HL-60/S4 treated with phorbol 12-myristate 13-acetate at 8.2 ng/mL for 4 days and 3 days (cell line): ENCODE measurements around the gene EWSR1.
"Not testable (repeated sequence)": the region's sequence is repeated elsewhere in the genome, so short reads cannot be mapped to it uniquely, and the experiment has no call there.

ENCODE experiments used
- in situ Hi-C: fragments of 300-500 bp; cut with MboI; formaldehyde crosslinking; loops from 2 replicates; pipeline ENCODE4 v1.15.0; 2022; ENCODE audit warnings: low sequenced_read_pairs

The EWSR1 gene, protein sequence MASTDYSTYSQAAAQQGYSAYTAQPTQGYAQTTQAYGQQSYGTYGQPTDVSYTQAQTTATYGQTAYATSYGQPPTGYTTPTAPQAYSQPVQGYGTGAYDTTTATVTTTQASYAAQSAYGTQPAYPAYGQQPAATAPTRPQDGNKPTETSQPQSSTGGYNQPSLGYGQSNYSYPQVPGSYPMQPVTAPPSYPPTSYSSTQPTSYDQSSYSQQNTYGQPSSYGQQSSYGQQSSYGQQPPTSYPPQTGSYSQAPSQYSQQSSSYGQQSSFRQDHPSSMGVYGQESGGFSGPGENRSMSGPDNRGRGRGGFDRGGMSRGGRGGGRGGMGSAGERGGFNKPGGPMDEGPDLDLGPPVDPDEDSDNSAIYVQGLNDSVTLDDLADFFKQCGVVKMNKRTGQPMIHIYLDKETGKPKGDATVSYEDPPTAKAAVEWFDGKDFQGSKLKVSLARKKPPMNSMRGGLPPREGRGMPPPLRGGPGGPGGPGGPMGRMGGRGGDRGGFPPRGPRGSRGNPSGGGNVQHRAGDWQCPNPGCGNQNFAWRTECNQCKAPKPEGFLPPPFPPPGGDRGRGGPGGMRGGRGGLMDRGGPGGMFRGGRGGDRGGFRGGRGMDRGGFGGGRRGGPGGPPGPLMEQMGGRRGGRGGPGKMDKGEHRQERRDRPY

DNA sequence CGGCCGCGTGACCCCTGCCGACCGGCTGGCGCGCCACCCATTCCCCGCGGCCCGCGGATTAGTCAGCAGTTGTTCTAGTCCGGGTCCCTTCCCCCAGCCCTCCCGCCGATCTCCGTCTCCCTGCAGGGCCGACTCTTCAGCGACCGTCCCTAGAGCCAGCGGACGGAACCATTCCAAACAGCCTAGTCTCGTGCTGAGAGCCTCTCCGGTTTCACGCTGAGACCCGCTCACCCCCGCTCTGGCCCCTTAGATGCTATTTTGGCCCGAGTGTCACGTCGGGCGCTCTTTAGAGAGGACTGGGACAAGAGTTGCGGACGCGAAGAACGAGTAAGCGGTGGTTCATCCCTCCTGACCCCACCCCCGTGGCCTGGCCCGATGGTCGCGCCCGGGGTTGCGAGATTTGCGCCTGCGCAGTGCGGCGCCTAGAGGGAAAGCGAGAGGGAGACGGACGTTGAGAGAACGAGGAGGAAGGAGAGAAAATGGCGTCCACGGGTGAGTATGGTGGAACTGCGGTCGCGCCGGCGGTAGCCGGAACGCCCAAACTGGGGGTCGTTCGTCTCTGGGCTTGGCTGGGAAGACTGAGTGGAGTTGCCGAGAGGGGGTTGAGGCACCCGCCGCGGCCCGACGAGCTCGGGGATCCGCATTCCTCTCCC lies at the start of gene EWSR1, which contains the start of gene RHBDD3:
EWSR1 (plus strand) TSS at position 411 of the 653 bp plus-strand sequence; CDS start at position 480, 69 bp downstream.
RHBDD3 (minus strand) TSS at position 124 of the 653 bp plus-strand sequence. CDS start 2,355 bp downstream, outside the sequence.
- in situ Hi-C loops = no loop called here

DNA sequence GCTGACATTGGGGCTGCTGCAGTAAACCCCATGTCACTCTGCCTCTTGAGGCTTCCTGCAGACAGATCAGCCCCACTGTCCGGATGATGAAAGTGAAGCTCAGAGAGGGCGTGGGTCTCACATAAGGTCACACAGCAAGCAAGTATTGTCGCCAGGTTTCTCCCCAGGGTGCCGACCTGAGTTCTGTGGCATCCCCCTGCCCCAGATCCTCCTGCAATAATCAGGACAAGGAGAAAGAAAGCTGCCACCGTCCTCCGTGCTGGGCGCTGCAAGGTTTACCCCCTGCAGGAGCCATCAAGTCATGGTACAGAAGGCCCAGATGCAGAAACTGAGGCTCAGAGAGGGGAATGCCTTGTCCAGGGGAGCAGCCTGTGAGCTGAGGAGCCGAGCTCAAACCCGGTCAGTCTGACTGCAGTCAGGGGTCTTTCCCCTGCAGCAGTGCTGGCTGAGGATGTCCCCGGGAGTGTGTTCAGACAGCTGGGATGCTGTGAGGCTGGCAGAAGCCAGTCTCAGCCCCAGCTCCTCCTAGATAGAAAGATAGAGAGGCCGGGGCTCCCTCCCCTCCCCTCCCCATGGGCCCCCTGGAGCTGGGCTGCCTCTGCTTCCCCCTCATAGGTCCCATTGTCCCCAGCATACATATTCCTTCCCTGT lies 49.2 kb upstream of the EWSR1 start:
- in situ Hi-C loops = no loop called here

DNA sequence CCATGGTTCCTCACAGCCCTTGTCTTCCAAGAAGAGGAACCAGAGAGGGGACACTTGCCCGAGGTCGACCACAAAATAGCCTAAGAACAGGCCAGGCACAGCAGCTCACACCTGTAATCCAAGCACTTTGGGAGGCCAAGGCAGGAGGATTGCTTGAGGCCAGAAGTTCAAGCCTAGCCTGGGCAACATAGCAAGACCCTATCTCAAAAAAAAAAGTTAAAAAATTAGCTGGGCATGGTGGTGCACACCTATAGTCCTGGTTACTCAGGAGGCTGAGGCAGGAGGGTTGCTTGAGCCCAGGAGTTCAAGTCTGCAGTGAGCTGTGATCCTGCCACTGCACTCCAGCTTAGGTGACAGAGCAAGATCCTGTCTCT lies 48.7 kb upstream of the EWSR1 start:
- in situ Hi-C loops = not testable (repeated sequence)

DNA sequence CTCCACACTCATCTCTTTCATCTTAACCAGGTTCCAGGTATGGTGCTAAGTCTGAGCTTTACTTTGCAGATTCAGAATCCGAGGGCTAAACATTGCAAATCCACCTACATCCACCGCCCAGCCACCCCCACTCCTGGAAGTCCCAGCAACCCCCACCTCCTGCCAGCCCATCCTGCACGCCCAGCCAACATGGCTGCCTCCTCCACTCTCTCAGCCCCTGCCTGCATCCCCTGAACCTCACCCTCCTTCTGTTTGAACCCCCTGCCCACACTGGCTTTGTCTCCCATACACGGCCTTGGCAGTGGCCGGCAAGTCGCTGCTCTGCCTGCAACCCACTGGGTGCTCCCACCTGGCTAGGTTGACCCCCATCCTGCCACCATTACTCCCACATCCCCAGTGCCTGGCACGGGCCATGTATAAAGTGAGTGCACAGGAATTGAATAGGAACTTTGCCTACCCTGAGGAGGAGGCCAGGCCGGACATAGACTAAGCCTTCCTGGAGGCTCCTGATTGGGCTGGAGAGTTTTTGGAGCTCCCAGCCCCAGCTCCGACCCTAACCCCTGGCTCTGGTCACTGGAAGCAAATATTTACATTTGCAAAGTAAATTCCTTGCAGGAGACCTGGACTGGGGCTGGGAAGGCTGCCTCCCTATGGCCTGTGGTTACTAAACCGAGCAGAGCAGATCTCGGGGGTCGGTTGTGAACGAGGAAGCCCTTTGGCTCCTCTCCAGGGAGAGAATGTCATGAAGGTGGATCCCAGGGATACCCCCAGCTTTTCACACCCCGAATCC lies 48.0 kb upstream of the EWSR1 start:
- in situ Hi-C loops = no loop called here

DNA sequence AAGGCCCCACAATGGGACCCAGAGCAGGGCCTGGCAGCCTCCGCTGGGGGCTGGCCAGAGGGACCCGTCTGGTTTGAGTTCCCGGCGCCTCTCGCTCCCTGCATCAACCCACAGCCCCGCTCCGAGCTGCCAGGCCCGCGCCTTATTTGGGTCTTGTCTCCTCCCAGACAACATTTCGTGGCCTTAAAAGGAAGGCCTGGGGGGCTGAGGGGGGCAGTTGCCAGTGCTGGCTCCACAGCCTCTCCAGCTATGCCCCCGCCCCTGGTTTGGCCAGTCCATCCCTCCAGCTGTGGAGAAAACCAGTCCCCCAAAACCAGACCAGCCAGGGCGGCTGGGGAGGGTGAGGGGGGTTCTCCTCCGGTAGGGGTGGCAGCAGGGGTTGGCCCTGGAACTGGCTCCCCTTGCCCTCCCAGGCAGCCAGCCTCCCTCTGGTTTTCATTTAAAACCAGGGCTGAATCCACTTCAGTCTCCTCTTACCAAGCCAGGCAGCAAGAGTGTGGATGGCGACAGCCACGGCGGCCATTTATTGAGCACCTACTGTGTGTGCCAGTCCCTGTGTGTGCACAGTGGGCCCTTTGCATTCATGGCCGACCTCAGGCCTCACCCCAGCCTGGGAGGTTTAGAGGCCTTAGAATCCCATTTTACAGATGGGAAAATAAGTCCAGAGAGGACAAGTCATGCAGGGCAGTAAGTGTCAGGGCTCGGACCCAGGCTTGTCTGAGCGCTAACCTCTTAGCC lies 43.8 kb upstream of the EWSR1 start:
- in situ Hi-C loops = no loop called here

DNA sequence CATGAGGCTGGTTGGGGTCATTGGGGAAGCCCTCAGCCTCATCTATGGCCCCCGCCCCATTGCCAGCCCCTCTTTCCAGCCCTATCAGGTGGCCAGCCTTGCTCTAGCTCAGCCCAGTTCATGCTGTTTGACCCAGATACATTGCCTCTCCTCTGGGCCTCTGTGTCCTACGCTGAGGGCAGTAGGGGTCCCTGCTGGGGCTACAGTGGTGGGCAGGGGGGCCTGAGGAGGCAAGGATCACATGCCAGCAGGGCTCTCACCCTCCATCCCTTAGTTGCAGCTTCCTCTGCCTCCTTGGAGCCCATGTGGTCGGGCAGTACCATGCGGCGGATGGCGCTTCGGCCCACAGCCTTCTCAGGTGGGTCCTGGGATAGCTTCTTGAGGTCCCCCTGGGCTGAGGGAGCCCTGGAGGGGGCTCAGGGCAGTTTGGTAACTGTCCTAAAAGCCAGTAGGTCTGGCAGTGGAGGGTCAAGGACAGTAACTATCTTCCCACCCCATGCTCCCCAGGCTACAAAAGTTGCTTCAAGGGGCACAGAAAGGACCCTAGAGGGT lies 43.1 kb upstream of the EWSR1 start:
- in situ Hi-C loops = loop anchor here (25.0 kb wide), 2 partner anchors 163 to 613 kb away; partner anchors contain the start of genes C22orf31 and KREMEN1

DNA sequence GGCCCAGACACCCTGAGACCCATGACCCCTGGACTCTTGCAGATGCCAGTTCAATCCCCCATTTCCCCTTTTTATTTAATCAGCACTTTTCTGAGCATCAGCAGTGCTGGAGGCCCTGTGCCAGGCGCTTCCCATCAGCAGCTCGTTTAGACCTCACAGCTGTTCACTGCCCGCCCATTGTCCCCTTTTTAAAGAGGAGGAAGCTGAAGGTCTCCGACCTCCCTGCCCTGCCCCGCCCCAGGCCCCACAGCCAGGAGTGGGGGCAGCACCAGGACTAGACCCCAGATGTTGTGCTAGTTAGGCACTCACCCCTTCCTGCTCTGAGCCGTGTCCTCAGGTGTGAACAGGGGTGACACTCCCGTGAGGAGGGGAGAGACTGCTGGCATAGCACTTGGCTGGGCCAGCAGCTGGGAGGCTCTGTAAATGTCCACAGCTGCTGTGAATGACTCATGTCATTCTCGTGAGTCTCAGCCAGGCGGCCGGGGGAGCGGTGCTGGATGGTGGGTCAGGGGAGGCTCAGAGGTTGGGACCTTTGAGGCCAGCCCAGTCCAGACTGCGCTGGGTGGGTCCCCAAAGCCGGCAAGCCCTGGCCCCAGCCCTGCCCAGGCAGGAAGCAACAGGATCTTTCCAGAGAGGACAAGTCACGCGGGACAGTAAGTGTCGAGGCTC lies 42.5 kb upstream of the EWSR1 start:
- in situ Hi-C loops = loop anchor here (25.0 kb wide), 2 partner anchors 163 to 613 kb away; partner anchors contain the start of genes C22orf31 and KREMEN1

DNA sequence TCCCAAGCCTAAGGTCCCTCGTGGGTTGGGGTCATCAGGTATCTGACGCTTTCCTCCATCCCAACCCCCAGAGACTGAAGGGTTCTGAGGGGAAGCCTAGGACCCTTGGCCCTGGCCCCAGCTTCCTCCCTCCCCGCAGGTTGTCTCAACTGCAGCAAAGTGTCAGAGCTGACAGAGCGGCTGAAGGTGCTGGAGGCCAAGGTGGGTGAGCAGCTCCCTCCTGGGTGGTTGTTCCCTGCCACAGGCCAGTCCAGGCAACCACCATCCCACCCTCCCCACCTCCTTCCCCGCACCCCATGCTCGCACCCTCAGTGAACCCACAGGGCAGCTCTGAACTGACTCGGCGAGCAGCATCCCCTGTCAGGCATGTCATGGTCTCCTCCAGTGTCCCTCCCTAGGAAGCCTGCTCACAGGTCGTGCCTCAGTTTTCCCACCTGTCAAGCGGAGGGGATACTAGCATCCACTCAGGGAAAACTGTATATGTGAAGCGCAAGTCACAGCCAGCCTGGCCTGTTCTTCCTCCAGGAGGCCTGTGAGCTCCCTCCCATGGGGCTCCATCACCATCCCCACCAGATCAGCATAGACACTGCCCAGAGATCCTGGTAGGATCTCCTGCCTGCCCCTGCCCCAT lies 41.6 kb upstream of the EWSR1 start:
- in situ Hi-C loops = loop anchor here (25.0 kb wide), 2 partner anchors 164 to 614 kb away; partner anchors contain the start of genes C22orf31 and KREMEN1

DNA sequence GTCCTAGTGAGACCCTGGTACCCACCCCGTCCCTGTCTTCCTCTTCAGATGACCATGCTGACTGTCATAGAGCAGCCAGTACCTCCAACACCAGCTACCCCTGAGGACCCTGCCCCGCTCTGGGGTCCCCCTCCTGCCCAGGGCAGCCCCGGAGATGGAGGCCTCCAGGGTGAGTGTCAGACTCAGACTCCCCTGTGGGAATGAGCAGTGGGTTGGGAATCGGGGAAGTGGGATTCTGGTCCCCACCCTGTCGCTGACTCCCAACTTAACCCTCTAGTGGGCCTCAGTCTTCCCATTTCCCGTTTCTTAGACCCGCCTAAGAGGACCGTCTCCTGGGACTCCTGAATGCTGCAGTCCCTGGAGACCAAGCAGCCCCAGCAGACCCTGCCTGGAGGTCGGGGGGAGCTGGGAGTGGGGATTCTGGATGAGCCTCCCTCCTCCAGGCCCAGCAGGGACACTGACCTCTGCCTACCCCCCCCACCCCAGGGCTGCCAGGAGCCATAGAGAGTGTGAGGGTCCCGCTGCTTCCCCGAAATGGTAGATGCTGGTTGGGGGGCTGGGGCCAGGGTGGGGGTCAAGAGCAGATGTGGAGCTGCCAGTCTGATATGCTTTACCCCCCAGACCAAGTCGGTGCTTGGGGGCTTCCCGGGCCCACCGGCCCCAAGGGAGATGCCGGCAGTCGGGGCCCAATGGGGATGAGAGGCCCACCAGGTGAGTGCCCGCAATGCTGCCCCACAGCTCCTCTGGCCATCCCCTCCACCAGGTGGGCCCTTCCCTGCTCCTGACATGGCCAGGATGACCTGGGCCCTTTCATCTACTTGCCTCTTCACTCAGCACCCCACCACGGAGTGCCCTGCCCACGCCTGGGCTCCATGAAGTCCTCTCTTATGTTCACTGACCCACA lies 36.8 kb upstream of the EWSR1 start:
- in situ Hi-C loops = loop anchor here (25.0 kb wide), 2 partner anchors 169 to 619 kb away; partner anchors contain the start of genes C22orf31 and KREMEN1

DNA sequence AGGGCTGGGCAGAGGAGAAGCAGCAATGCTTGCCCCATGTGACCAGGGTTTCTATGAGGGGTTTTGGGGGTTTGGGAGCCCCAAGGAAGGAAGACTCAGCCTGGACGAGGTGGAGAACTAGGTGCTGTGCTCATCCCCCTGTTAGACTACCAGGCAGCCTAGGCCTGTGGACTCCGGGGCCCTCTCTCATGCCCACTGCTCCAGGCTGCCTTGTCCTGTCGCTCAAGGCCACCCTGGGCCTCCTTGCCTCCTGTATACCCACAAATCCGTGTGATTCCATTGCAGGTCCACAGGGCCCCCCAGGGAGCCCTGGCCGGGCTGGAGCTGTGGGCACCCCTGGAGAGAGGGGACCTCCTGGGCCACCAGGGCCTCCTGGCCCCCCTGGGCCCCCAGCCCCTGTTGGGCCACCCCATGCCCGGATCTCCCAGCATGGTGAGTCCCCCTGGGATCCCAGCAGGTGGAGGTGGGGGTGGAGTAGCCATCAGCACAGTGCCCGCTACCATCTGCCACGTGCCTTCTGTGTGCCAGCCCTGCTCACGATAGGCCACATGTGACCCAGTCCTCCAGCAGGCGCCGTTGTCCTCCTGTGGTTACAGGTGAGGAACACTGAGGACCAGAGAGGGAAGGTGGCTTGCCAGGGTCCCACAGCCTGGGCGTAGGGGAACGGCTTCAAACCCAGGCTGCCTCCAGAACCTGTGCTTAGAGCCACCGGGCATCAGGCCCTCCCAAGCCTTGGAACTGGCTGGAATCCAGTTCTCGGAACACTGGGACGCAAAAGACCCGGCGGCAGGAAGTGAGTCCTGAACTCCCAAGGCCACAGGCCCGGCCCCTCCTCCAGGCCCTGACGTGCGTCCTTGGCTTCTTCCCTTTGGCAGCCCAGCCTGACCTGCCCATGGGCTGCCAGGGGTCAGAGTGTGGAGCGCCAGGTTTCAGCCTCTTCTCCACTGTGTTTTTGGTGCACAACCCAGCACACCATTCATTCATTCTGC lies 35.8 kb upstream of the EWSR1 start:
- in situ Hi-C loops = loop anchor here (25.0 kb wide), 2 partner anchors 170 to 620 kb away; partner anchors contain the start of genes C22orf31 and KREMEN1

DNA sequence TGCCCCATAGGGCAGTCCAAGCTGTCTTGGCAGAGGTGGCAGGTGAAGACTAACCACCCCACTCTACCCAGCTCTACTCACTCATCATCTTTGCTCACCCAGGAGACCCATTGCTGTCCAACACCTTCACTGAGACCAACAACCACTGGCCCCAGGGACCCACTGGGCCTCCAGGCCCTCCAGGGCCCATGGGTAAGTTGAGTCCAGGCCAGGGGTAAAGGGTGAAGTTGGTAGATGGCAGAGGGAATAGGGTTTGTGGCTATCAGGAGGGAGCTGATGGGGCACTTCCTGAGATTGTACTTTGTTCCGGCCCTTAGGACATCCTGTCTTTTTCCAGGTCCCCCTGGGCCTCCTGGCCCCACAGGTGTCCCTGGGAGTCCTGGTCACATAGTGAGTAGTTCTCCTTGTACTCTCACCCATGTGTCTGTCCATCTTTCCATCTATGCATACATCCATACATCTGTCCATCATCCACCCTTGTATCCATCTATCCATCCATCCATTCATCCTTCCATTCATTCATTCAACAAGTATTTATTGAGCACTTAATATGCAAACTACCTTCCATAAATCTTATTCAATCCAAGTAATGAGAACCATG lies 34.7 kb upstream of the EWSR1 start:
- in situ Hi-C loops = loop anchor here (25.0 kb wide), 2 partner anchors 171 to 621 kb away; partner anchors contain the start of genes C22orf31 and KREMEN1

DNA sequence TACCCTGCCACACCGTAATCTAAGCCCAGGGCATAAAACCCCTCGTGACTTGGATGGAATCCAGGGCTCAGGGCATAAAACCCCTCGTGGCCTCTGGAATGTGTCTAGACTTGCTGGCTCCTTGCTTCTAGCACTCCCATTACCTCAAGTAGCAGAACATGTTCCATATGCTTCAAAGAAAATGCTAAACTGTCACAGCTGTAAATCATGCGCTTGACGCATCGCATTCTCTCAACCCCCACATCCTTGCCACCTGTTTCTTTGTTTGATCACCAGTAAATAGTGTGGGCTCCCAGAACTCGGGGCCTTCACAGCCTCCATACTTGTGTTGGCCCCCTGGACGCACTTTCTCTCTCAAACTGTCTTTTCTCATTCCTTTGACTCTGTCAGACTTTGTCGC lies 27.6 kb upstream of the EWSR1 start:
- in situ Hi-C loops = loop anchor here (10.0 to 25.0 kb wide), 3 partner anchors 178 to 628 kb away; partner anchors contain the start of genes C22orf31 and KREMEN1

DNA sequence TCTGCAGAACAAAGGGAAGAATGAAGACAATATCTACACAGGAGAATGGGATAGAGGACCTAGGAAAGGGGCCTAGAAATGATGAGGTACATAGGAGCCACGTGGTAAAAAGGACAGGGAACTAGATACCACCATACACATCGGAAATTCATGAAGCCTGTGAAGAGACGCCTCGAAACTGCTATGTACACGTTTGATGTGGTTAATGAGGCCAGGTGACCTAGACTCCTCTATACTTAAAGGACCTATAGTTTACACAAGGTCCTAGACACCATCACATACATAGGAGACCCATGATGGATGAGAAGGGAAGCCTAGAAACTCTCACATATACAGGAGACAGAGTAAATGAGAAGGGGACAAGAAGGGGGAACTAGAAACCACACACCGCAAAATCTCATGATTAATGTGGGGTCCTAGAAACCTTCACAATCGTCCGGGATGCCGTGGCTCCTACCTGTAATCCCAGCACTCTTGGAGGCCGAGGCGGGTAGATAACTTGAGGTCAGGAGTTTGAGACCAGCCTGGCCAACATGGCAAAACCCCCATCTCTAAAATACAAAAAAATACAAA lies 24.1 kb upstream of the EWSR1 start:
- in situ Hi-C loops = loop anchor here (10.0 to 25.0 kb wide), 3 partner anchors 182 to 632 kb away; partner anchors contain the start of genes C22orf31 and KREMEN1
